Measurements from ENCODE around the gene PPIA.

DNA sequence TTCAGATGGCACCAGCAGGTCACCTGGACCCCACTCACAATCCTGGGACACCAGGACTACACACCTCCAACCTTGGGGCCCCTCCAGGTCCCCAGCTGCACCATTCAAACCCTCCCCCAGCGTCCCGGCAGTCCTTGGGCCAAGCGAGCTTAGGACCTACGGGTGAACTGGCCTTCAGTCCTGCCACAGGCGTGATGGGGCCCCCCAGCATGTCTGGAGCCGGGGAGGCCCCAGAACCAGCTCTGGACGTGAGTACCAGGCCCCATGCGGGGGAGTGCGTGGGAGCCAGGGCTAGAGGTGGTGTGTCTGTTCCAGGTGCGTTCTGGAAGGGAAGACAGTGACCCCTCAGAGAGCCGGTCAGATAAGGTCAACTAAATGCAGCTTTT is 30.1 kb upstream of the PPIA start:
- TF ChIP-seq GATA2 (IDR thresholded peaks at IDR 0.05; ENCODE audit: low read depth, low read length) (no peak), GATA3 (IDR thresholded peaks at IDR 0.05; ENCODE audit: low read depth, low read length) (no peak)
